Upper lobe of left lung (tissue), 6 donors: ENCODE results near the gene RCAN3. TPM values are rescaled to one million over a fixed set of nuclear protein-coding genes. Genes with fewer than 3 reads are reported as not detected.

Experiments
- ATAC-seq, 2 donors: fragments of 200-7000 bp; cut with Tn5 transposase; one replicate each; pipeline ENCODE4 v1.9.1; 2022; ENCODE audit warnings: mild to moderate bottlenecking in 2 of 2, moderate library complexity in 2 of 2; ENCODE audit not compliant: low FRiP score in 2 of 2
- DNase-seq, 2 donors: peaks; one replicate each; pipeline ENCODE4 v3.0.0-alpha.2; 2019 to 2020
- H3K27ac ChIP-seq, 4 donors: fragments of 200-600 bp; sonication (generic); one replicate each; pipeline ENCODE4 v1.5.1; 2016 to 2019
- H3K27me3 ChIP-seq, 4 donors: fragments of 200-600 bp; sonication (generic); one replicate each; pipeline ENCODE4 v1.5.1; 2017 to 2019
- H3K36me3 ChIP-seq, 4 donors: fragments of 200-600 bp; sonication (generic); one replicate each; pipeline ENCODE4 v1.5.1; 2016 to 2019
- H3K4me1 ChIP-seq, 4 donors: fragments of 200-600 bp; sonication (generic); one replicate each; pipeline ENCODE4 v1.5.1; 2018 to 2019
- H3K4me3 ChIP-seq, 4 donors: fragments of 200-600 bp; sonication (generic); one replicate each; pipeline ENCODE4 v1.5.1; 2017 to 2019; ENCODE audit warnings: mild to moderate bottlenecking in 2 of 4, moderate library complexity in 1 of 4
- H3K9me3 ChIP-seq, 4 donors: fragments of 200-600 bp; sonication (generic); one replicate each; pipeline ENCODE4 v1.5.1; 2018 to 2019
- EP300 ChIP-seq, 4 donors: sonication (generic); formaldehyde crosslinking; IDR thresholded peaks; one replicate each; pipeline ENCODE4 v1.5.1; 2017; ENCODE audit warnings: antibody characterized with exemption in 4 of 4, control low read depth in 2 of 4
- POLR2A ChIP-seq, 4 donors: fragments of 450-650 bp; IDR thresholded peaks; one replicate each; pipeline ENCODE4 v1.5.1; 2016 to 2017; ENCODE audit warnings: antibody characterized with exemption in 4 of 4, mild to moderate bottlenecking in 2 of 4
- POLR2AphosphoS5 ChIP-seq, 2 donors: sonication (generic); formaldehyde crosslinking; IDR thresholded peaks; one replicate each; pipeline ENCODE4 v1.5.1; 2017; ENCODE audit warnings: antibody characterized with exemption in 2 of 2
- WGBS, 2 donors: methylation state at CpG; one replicate each; pipeline ENCODE4 v1.1.5; 2017 to 2018; 5-methylcytosine and 5-hydroxymethylcytosine counted together
- total RNA-seq, 6 donors: library from RNA; depleted of rRNA in 4 of 6; stranded (reverse); fragments of >200 nt in 4 of 6; gene quantifications; one replicate each; pipeline versions ENCODE4 v1.1.0 to v1.2.1, GENCODE V29; 2016 to 2021
- TF ChIP-seq, protein P1 (sequence below), 6 experiments: fragments of 450-650 bp in 4 of 6; fragments of 200-600 bp in 2 of 6; sonication (generic) in 2 of 6; IDR thresholded peaks; one replicate each; pipeline ENCODE4 v1.5.1; 2016 to 2019; ENCODE audit warnings: antibody characterized with exemption in 6 of 6
- donor health status: DM: no; HTN: no; CAD: no; lungs with moderate emphysema.
- donor health status: DM: no; HTN: yes; CAD: no; lungs with severe emphysema.

Gene RCAN3
- total RNA-seq, 6 donors from 2014 or later: 13.6 to 35.5 (median 18.6) TPM

DNA sequence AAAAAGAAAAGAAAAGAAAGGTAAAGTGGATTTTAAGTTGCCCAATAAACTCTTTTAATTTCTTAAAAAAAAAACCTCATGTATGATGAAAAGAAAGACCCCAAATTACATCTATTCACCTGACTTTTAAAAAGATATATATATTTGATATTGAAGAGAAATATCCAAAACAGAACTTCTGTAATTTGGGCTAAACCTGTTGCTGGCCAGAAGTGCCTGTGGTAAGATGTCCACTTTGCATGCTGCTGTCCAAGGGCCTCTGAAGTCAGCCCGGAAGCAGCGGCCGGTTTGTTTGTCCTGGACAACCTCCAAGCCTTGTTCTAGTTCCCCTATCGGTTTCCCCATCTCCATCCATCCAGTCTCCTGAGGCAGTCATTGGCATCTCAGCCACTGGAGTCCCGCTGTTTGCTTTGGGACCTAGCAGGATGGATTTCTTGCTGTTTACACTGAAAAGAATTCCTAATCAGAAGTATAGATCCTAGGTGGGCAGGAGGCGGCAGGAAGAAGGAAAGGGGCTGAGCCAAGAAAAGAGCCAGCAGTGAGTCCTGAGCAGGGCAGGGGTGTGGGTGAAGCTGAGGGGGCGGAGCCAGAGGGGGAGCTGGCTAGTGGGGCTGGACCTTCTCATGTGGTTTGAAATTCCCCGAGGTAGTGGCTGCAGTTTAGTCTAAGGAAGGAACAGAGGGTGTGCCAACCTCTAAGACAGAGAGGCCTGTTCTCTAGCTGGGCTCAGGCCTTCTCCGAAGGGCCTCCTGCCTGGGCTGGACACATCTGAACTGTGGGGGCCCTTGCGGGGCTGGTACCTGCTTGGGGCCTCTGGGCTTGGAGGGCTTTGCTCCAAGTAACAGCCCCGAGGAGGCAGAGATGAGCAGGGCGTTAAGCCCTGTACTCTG, 56.5 kb downstream of the RCAN3 start:
- ATAC-seq (peak; percentile 69 to 80), DNase-seq (peak; percentile 35 to 89)
- WGBS, 2 donors: 30% methylated on average over 12 of the region's 12 CpGs
- Histone ChIP-seq H3K27me3 (peaks cover 0 to 13% (median 6%) of the 10 kb centered on the region in 4 donors), H3K36me3 (no peaks in the 10 kb centered on the region), H3K4me1 (peaks cover 8 to 31% (median 26%) of the 10 kb centered on the region in 4 donors), H3K4me3 (no peak overlapping the region), H3K27ac (peak overlapping the region in 1 of 4 donors; percentile 5), H3K9me3 (no peaks in the 10 kb centered on the region)
- TF ChIP-seq POLR2AphosphoS5 (IDR thresholded peaks at IDR 0.05): no peak
- peak in 1 of 4 donors; percentile 27 for TF ChIP-seq POLR2A (IDR thresholded peaks at IDR 0.05)

GRCh38 chr1:24560361-24560760, 57.7 kb downstream of the RCAN3 start:
- Histone ChIP-seq H3K4me3 (no peak overlapping the region), H3K27me3 (peaks cover 0 to 12% (median 6%) of the 10 kb centered on the region in 4 donors), H3K4me1 (peaks cover 8 to 29% (median 26%) of the 10 kb centered on the region in 4 donors), H3K9me3 (no peaks in the 10 kb centered on the region), H3K36me3 (no peaks in the 10 kb centered on the region), H3K27ac (no peak overlapping the region)
- no peak for ATAC-seq
- WGBS, 2 donors: 88 to 91% methylated on average over 6 of the region's 6 CpGs
- TF ChIP-seq EP300 (IDR thresholded peaks at IDR 0.05): no peak
- no peak for DNase-seq

DNA sequence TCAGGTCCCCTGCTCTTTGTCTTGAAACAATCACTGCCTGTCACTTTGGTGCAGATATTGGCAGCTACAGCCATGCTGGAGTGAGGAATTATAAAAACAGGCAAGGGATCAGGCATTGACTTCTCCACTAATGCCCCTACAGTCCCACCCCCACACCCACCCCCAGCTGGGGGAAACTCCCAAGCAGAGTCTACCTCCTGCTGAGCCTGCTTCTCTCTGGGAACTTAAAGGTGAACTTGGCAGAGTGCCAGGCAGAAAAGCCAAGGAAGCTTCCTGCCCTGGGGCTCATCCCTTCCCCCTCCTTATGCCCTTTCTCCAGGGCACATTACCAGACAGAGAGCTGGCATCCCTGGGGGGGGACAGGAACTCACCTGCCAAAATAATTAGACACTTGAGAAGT, 60.0 kb downstream of the RCAN3 start:
- no peaks in the 10 kb centered on the region for H3K9me3 ChIP-seq
- DNase-seq (peak in 1 of 2 donors; percentile 35), ATAC-seq (no peak)
- H3K4me1 ChIP-seq: peaks cover 0 to 24% (median 15%) of the 10 kb centered on the region in 4 donors
- TF ChIP-seq, protein P1, sequence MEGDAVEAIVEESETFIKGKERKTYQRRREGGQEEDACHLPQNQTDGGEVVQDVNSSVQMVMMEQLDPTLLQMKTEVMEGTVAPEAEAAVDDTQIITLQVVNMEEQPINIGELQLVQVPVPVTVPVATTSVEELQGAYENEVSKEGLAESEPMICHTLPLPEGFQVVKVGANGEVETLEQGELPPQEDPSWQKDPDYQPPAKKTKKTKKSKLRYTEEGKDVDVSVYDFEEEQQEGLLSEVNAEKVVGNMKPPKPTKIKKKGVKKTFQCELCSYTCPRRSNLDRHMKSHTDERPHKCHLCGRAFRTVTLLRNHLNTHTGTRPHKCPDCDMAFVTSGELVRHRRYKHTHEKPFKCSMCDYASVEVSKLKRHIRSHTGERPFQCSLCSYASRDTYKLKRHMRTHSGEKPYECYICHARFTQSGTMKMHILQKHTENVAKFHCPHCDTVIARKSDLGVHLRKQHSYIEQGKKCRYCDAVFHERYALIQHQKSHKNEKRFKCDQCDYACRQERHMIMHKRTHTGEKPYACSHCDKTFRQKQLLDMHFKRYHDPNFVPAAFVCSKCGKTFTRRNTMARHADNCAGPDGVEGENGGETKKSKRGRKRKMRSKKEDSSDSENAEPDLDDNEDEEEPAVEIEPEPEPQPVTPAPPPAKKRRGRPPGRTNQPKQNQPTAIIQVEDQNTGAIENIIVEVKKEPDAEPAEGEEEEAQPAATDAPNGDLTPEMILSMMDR (IDR thresholded peaks at IDR 0.05): no peak
- TF ChIP-seq EP300 (IDR thresholded peaks at IDR 0.05) (no peak), POLR2AphosphoS5 (IDR thresholded peaks at IDR 0.05) (no peak), POLR2A (IDR thresholded peaks at IDR 0.05) (no peak)
- no peak overlapping the region for H3K4me3 ChIP-seq
- no peaks in the 10 kb centered on the region for H3K36me3 ChIP-seq
- H3K27ac ChIP-seq: no peak overlapping the region
- no peaks in the 10 kb centered on the region for H3K27me3 ChIP-seq

DNA sequence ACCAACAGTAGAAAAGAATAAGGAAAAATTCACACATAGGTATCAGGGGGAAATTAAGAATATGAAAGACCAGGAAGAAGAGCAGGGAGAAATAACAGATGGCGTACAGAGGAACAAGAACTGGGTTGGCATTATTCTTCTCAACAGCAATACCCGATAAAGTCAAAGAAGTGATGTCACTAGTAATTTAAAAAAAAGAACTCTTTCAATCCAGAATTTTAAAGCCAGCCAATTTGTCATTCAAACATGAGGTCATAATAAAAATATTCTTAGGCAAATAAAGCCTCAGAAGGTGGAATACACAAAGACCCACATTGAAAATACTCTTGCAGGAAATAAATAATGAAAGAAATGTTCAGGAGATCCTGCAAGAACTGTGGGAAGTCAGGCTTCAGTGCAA, 62.1 kb downstream of the RCAN3 start:
- 62 to 83% methylated on average over 2 of the region's 2 CpGs for WGBS, 2 donors
- peaks cover 0 to 20% (median under 1%) of the 10 kb centered on the region in 4 donors for H3K4me1 ChIP-seq
- H3K27ac ChIP-seq: no peak overlapping the region
- TF ChIP-seq EP300 (IDR thresholded peaks at IDR 0.05) (no peak), POLR2AphosphoS5 (IDR thresholded peaks at IDR 0.05) (no peak), POLR2A (IDR thresholded peaks at IDR 0.05) (no peak)
- TF ChIP-seq, protein P1 (IDR thresholded peaks at IDR 0.05): no peak
- DNase-seq (no peak), ATAC-seq (no peak)
- no peaks in the 10 kb centered on the region for H3K36me3 ChIP-seq
- H3K27me3 ChIP-seq: no peaks in the 10 kb centered on the region
- H3K4me3 ChIP-seq: no peak overlapping the region
- no peaks in the 10 kb centered on the region for H3K9me3 ChIP-seq

- 96 to 97% methylated on average over 3 of the region's 3 CpGs for WGBS, 2 donors
- no peak for DNase-seq
Measured at GRCh38 chr1:24566236-24566867, 63.7 kb downstream of the RCAN3 start.

More at GRCh38 chr1:24566236-24566867, 63.7 kb downstream of the RCAN3 start:
- no peak for ATAC-seq
- TF ChIP-seq, protein P1 (IDR thresholded peaks at IDR 0.05): no peak
- TF ChIP-seq POLR2A (IDR thresholded peaks at IDR 0.05) (no peak), EP300 (IDR thresholded peaks at IDR 0.05) (no peak), POLR2AphosphoS5 (IDR thresholded peaks at IDR 0.05) (no peak)
- H3K9me3 ChIP-seq: no peaks in the 10 kb centered on the region
- H3K4me1 ChIP-seq: peaks cover 0 to 18% (median 0%) of the 10 kb centered on the region in 4 donors
- no peaks in the 10 kb centered on the region for H3K36me3 ChIP-seq
- H3K4me3 ChIP-seq: no peak overlapping the region
- no peak overlapping the region for H3K27ac ChIP-seq
- H3K27me3 ChIP-seq: no peaks in the 10 kb centered on the region
